NCI-H748 (cell line): Measurements from ENCODE around the gene UPP1.
"Not testable (repeated sequence)": the region's sequence is repeated elsewhere in the genome, so short reads cannot be mapped to it uniquely, and the experiment has no call there.

Experiments
- DNase-seq: peaks from one replicate; lab custom pipeline; 2025; ENCODE audit not compliant: unreplicated experiment; lab: John Stamatoyannopoulos, UW

Gene UPP1

GRCh38 chr7:48110868-48111267, 21.8 kb downstream of the UPP1 start:
- DNase-seq = no peak

GRCh38 chr7:48111596-48111995, 22.5 kb downstream of the UPP1 start:
- DNase-seq = peak; percentile 28

GRCh38 chr7:48112401-48113165, 23.5 kb downstream of the UPP1 start:
- DNase-seq = no peak

- DNase-seq = no peak
Observed at GRCh38 chr7:48113275-48113674, 24.2 kb downstream of the UPP1 start.

GRCh38 chr7:48114115-48114514, 25.1 kb downstream of the UPP1 start:
- DNase-seq = no peak

GRCh38 chr7:48114589-48114988, 25.5 kb downstream of the UPP1 start:
- DNase-seq = no peak

GRCh38 chr7:48116043-48116442, 27.0 kb downstream of the UPP1 start:
- DNase-seq = no peak

GRCh38 chr7:48118041-48118440, 29.0 kb downstream of the UPP1 start:
- DNase-seq = no peak

- not testable (repeated sequence) for DNase-seq
Observed at GRCh38 chr7:48120536-48120935, 31.5 kb downstream of the UPP1 start.

GRCh38 chr7:48126037-48126436, 37.0 kb downstream of the UPP1 start:
- DNase-seq = no peak

GRCh38 chr7:48130658-48131108, 41.6 kb downstream of the UPP1 start:
- DNase-seq = no peak

GRCh38 chr7:48132792-48133191, 43.7 kb downstream of the UPP1 start:
- DNase-seq = no peak

GRCh38 chr7:48139459-48139858, 50.4 kb downstream of the UPP1 start:
- no peak for DNase-seq

GRCh38 chr7:48140001-48140681, 51.1 kb downstream of the UPP1 start:
- peak; percentile 18 for DNase-seq

- DNase-seq = no peak
Observed at GRCh38 chr7:48141521-48141920, 52.5 kb downstream of the UPP1 start.

- peak; percentile 35 for DNase-seq
Observed at GRCh38 chr7:48144291-48144768, 55.3 kb downstream of the UPP1 start.

- DNase-seq = no peak
Observed at GRCh38 chr7:48147078-48147591, 58.1 kb downstream of the UPP1 start.

GRCh38 chr7:48147690-48148089, 58.6 kb downstream of the UPP1 start:
- DNase-seq = not testable (repeated sequence)

- DNase-seq = no peak
Observed at GRCh38 chr7:48148311-48148710, 59.2 kb downstream of the UPP1 start.

- DNase-seq = no peak
Observed at GRCh38 chr7:48149058-48149457, 60.0 kb downstream of the UPP1 start.

GRCh38 chr7:48150086-48150485, 61.0 kb downstream of the UPP1 start:
- DNase-seq = no peak

GRCh38 chr7:48154792-48155413, 65.8 kb downstream of the UPP1 start:
- DNase-seq = peak; percentile 18
